KMS-11 (cell line): Measurements from ENCODE around the gene LINGO1.

ENCODE experiments used
- H2AFZ ChIP-seq: fragments of 200-600 bp; sonication (generic); 2 replicates; pipeline ENCODE4 v1.6.1; 2016; ENCODE audit warnings: antibody characterized with exemption, mixed run types, low read depth
- H3K27ac ChIP-seq: fragments of 200-600 bp; sonication (generic); 2 replicates; pipeline ENCODE4 v1.6.1; 2016; ENCODE audit warnings: mild to moderate bottlenecking, mixed run types
- H3K27me3 ChIP-seq: fragments of 200-600 bp; sonication (generic); 2 replicates; pipeline ENCODE4 v1.6.1; 2017; ENCODE audit warnings: mild to moderate bottlenecking, low read depth, mixed run types, moderate library complexity; ENCODE audit not compliant: insufficient read depth
- H3K36me3 ChIP-seq: fragments of 200-600 bp; sonication (generic); 2 replicates; pipeline ENCODE4 v1.6.1; 2017; ENCODE audit warnings: mild to moderate bottlenecking, mixed run types; ENCODE audit not compliant: insufficient read depth
- H3K4me1 ChIP-seq: fragments of 200-600 bp; sonication (generic); 2 replicates; pipeline ENCODE4 v1.6.1; 2016; ENCODE audit warnings: mild to moderate bottlenecking, low read depth, mixed run types; ENCODE audit not compliant: poor library complexity, severe bottlenecking
- H3K4me2 ChIP-seq: fragments of 200-600 bp; sonication (generic); 2 replicates; pipeline ENCODE4 v1.7.0; 2016; ENCODE audit warnings: mild to moderate bottlenecking, mixed run types
- H3K4me3 ChIP-seq: fragments of 200-600 bp; sonication (generic); IDR thresholded peaks from 2 replicates; pipeline ENCODE4 v1.6.1; 2017; ENCODE audit warnings: low read depth, low read length, mixed read lengths; ENCODE audit not compliant: insufficient read depth
- H3K79me2 ChIP-seq: fragments of 200-600 bp; sonication (generic); 2 replicates; pipeline ENCODE4 v1.6.1; 2016; ENCODE audit warnings: low read depth, mixed run types; ENCODE audit not compliant: insufficient read depth
- H3K9ac ChIP-seq: fragments of 200-600 bp; sonication (generic); 2 replicates; pipeline ENCODE4 v1.6.1; 2016; ENCODE audit warnings: mild to moderate bottlenecking, mixed run types
- H4K20me1 ChIP-seq: fragments of 200-600 bp; sonication (generic); 2 replicates; pipeline ENCODE4 v1.6.1; 2016; ENCODE audit warnings: mild to moderate bottlenecking, mixed run types; ENCODE audit not compliant: insufficient read depth
- CTCF ChIP-seq: fragments of 200-600 bp; sonication (generic); conservative IDR thresholded peaks from 2 replicates; pipeline ENCODE4 v1.6.1; 2017; ENCODE audit warnings: low read depth, mild to moderate bottlenecking, antibody characterized with exemption, low read length, moderate library complexity, mixed read lengths

LINGO1 gene

GRCh38 chr15:77627067-77627466, 5.6 kb downstream of the LINGO1 start:
- H3K4me1 ChIP-seq = no peaks in the 10 kb centered on the region
- no peak overlapping the region for H3K27ac ChIP-seq

DNA sequence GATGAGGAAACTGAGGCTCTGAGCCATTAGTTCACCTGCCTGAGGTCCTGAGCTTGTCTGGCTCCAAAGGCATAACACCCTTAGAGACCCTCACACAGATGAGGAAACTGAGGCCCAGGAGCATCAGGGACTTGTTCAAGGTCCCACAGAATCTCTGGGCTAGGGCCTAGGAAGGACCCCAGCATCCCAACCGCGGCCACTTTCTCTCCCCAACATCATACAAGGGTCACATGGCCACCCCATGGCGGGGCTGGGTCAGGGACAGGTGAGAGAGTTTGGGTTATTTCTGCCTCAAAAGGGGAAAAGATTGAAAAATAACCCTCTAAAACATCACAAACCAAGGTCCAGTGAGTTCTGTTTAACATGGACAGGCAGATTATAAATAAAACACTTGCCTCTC, 6.7 kb downstream of the LINGO1 start:
- no peak overlapping the region for H3K4me3 ChIP-seq
- H2AFZ ChIP-seq = no peak overlapping the region
- peaks cover 82% of the 10 kb centered on the region; the same call in 1 of the 2 replicates for H3K27me3 ChIP-seq
- no peaks in the 10 kb centered on the region for H3K4me1 ChIP-seq
- H3K27ac ChIP-seq = no peak overlapping the region
- no peaks in the 10 kb centered on the region for H3K79me2 ChIP-seq
- H3K9ac ChIP-seq = no peak overlapping the region
- H4K20me1 ChIP-seq = no peaks in the 10 kb centered on the region
- TF ChIP-seq CTCF = no peak
- H3K4me2 ChIP-seq = no peak overlapping the region
- no peaks in the 10 kb centered on the region for H3K36me3 ChIP-seq

More at GRCh38 chr15:77627067-77627466, 5.6 kb downstream of the LINGO1 start:
- Histone ChIP-seq H3K79me2 (no peaks in the 10 kb centered on the region), H3K4me2 (no peak overlapping the region), H3K27me3 (peaks cover 82% of the 10 kb centered on the region; the same call in 1 of the 2 replicates), H3K36me3 (no peaks in the 10 kb centered on the region), H3K9ac (no peak overlapping the region), H2AFZ (no peak overlapping the region), H4K20me1 (no peaks in the 10 kb centered on the region), H3K4me3 (no peak overlapping the region)
- TF ChIP-seq CTCF = no peak

- H3K79me2 ChIP-seq = no peaks in the 10 kb centered on the region
- H3K27me3 ChIP-seq = peaks cover 84% of the 10 kb centered on the region; the same call in 1 of the 2 replicates
- H3K36me3 ChIP-seq = no peaks in the 10 kb centered on the region
- no peak overlapping the region for H3K4me2 ChIP-seq
- H3K4me1 ChIP-seq = no peaks in the 10 kb centered on the region
- no peak overlapping the region for H2AFZ ChIP-seq
- no peaks in the 10 kb centered on the region for H4K20me1 ChIP-seq
- H3K4me3 ChIP-seq = no peak overlapping the region
- no peak for TF ChIP-seq CTCF
- no peak overlapping the region for H3K27ac ChIP-seq
- H3K9ac ChIP-seq = no peak overlapping the region
Measured at GRCh38 chr15:77625376-77625775, 7.3 kb downstream of the LINGO1 start.

- Histone ChIP-seq H3K4me2 (no peak overlapping the region), H3K4me3 (no peak overlapping the region), H3K4me1 (no peaks in the 10 kb centered on the region), H3K9ac (no peak overlapping the region), H3K27ac (no peak overlapping the region), H3K27me3 (peaks cover 82% of the 10 kb centered on the region; the same call in 1 of the 2 replicates), H3K36me3 (no peaks in the 10 kb centered on the region), H2AFZ (no peak overlapping the region), H4K20me1 (no peaks in the 10 kb centered on the region), H3K79me2 (no peaks in the 10 kb centered on the region)
- no peak for TF ChIP-seq CTCF
Measured at GRCh38 chr15:77624868-77625267, 7.8 kb downstream of the LINGO1 start.
